ENCODE measurements around the gene VCAM1.

VCAM1 gene

DNA sequence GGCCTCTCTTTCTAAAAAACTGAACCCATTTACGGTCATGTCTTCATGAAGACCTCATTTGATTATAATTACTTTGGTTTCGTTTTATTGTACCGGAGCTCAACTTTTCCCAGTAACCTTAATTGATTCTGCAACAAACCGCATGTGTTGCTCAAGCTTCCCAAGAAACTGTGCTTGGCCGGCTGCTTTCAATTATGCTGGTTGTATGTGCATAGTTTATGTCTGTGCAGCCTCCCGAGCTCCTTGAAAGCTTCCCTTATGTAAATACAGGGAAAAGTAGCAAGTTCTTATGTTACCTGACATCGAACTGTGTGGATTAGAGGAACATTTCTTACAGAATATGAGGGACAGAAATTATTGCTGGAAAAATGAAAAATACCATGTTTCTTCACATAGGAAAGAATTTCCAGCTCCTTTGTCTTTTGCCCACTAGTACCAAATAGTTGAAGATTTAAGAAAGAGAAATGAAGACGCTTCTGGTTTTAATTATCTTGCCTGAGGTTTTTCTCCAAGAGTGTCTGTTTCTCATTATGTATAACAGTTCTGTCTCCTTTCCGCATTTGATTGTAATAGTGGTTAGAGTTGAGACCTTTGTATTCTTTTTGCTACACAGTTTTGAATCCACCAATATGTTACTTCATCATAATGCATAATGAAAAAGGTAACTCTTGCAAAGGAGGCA is 2.1 kb downstream of the VCAM1 start:
- no peak for DNase-seq (ENCODE audit: low read depth in 2 of 2, low spot score in 1 of 2)

DNA sequence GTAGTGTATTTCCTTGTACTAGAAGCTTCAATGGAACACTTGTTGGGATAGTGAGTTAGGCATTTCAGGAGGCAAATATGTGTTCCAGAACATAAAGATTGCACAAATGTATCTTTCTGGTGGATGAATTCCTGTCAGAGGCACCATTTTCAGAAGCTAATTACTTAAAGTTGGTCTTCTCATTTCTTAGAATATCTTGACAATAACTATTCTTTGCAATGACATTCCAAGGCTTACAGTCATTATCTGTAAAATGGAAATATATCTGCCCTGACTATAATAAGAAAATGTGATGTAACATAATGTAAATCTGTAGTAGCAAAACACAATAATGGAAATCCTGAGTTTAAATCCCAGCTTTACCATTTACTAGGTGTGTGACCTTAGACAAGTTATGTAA is 2.7 kb downstream of the VCAM1 start:
- no peak for DNase-seq (ENCODE audit: low read depth in 2 of 2, low spot score in 1 of 2)

DNA sequence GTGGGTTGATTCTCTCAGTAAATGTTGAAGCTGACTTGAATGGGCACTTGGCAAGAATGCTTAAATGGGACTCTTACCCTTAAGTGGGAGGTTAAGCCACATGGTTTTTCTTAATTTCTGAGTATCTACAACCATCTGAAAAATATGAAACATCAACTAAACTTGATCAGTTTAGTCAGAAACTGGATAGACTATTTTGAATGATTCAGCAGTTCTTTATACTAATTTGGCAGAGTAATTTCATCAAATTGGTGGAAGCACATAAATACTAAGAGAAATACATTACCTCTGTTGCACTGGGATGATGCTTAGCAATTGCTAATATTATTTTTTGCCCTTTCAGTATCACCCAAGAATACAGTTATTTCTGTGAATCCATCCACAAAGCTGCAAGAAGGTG is 4.7 kb downstream of the VCAM1 start:
- no peak for DNase-seq (ENCODE audit: low read depth in 2 of 2, low spot score in 1 of 2)

DNA sequence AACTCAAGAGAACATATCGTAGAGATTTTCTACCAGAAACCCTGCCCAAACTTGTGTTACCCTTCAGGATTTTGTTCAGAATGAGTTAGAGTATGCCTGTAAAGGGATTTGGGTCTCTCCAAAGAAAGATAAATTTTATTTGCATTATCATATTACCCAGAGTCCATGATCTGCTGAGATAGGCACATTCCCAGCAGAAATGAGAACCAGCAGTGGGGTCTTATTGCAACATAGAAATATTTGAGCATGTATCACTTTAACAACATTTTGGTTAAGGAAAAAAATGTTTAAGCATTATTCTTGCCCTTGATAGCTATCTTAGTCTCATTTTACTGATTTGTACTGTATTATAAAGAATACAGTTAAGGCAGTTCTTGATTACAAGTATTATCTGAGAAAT is 10.6 kb downstream of the VCAM1 start:
- no peak for DNase-seq (ENCODE audit: low read depth in 2 of 2, low spot score in 1 of 2)

DNA sequence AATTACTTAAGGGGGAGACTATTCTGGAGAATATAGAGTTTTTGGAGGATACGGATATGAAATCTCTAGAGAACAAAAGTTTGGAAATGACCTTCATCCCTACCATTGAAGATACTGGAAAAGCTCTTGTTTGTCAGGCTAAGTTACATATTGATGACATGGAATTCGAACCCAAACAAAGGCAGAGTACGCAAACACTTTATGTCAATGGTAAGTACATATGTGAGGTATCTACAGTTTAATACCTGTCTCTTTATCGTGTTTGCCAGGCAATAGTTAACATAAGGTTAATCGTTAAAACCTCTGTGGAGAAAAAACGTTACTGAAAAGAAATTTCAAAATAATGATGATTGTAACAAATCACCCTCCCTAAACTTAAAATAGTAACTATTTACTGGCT is 11.8 kb downstream of the VCAM1 start:
- no peak for DNase-seq (ENCODE audit: low read depth in 2 of 2, low spot score in 1 of 2)

DNA sequence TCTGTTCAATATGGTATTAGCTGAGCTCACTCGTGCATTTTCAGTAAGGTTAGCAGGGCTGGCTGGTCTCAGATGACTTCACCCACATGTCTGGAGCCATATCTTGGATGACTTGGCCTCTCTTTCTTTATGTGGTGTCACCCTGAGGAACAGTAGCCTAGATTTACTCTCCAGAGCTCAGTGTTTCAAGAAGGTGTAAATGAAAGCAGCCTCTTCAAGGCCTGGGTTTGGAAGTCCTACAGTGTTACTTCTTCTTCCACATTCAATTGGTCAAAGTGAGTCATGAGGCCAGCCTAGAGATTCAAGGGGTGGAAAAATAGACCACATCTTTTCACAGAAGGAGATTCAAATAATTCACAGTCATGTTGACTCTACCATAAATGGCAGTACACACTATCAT is 12.2 kb downstream of the VCAM1 start:
- no peak for DNase-seq (ENCODE audit: low read depth in 2 of 2, low spot score in 1 of 2)

DNA sequence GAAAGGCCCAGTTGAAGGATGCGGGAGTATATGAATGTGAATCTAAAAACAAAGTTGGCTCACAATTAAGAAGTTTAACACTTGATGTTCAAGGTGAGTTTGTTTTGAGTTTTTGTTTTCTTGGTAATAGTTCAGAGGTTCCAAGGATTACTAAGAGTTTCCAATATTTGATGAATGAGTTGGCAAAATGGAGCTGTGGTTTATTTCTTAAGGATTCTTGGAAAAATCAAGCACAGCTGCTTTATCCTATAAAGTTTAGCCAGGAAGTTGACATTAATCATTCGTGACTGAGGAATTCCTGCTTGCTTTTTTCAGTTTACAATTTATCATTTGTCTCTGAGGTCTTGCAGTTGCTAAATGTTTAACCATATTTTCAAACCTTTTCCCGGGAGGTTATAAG is 15.1 kb downstream of the VCAM1 start:
- no peak for DNase-seq (ENCODE audit: low read depth in 2 of 2, low spot score in 1 of 2)

DNA sequence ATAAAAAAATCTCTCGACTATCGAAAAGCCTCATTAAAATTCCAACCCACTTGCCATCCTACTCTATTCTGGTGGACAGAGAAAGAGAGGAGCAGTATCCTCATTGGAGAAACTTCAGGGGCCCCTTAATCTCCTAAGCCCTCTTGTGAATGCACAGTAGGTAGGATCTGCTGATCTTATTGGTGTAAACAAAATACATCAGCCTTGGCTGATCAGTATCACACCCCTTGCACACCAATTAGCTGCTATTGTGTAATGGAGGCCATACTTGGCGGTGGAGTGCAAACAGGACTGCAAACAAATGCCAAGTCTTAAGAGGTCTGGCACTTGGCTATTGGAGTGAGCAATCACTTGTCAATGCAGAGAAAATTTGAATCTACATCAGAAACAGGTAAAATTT is 15.7 kb downstream of the VCAM1 start:
- DNase-seq (ENCODE audit: low read depth in 2 of 2, low spot score in 1 of 2): no peak

DNA sequence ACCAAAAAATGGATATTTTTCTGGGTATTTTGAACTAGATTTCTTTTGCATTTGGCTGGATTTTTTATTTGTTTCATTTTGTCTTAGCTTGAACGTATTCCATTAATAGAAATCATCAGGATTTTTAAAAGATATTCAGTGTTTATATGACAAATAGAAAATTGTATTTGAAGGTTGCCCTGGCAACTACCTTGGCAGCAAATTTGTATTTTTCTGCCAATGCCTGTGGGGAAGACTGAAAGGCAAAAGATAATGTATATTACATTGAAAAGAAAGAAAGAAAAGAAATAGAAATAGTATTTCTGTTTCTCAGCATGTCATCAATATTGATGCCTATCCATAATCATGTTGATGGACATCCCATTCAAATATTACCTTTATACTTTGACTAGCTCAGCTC is 16.8 kb downstream of the VCAM1 start:
- no peak for DNase-seq (ENCODE audit: low read depth in 2 of 2, low spot score in 1 of 2)

DNA sequence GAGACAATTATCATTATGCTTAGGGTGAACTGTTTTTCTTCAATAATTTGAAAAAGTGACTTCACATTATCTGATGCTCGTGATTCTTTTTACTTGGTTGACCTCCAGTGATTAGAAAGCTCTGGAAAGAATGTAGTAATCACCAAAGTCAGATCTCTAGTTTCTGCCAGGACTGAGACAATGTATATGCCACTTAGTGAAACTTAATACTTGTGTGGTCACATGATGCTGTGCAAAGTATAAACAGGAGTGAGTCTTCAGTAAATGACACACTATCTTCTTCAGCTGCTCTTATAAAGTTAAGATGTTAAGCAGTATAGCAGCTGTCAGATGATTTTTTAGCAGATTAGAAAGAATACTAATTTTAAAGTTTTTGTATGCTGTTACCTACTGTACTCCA is 17.2 kb downstream of the VCAM1 start:
- DNase-seq (ENCODE audit: low read depth in 2 of 2, low spot score in 1 of 2): no peak

DNA sequence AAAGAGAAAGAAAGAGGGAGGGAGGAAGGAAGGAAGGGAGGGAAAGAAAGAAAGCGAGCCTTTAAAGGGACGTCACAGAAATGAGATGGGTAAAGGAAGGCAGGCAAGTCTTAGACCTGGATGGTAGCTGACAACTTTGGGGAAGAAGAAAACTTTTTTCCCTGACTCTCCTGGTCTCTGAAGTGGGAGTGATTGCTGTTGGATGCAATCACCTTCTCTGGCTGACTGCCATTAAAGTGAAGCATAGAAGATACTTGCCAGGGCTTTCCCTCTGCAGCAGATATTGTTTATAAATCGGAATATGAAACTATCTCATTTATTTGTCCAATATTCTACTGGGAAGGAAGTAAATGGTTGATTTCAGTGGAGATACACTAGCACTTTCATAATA is 27.0 kb downstream of the VCAM1 start:
- no peak for DNase-seq (ENCODE audit: low read depth in 2 of 2, low spot score in 1 of 2)

DNA sequence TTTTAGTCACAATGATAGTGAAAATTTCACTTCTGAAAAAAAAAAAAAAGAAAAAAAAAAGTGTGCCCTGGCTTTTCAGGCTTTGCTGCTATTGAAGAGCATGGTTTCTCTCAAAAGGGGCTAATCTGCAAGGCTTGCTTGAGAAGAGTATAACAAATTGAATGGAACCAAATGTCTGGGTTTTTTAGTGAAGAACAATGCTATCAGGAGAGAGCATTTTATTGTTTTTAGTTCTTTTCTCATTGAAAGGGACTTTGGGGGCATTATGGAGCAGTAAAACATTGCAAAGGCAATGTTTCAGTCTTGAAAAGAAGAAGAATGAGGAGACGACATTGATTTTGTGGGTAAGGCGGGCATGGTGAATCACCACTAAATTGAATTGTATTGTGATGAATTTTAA is 28.2 kb downstream of the VCAM1 start:
- DNase-seq (ENCODE audit: low read depth in 2 of 2, low spot score in 1 of 2): no peak

DNA sequence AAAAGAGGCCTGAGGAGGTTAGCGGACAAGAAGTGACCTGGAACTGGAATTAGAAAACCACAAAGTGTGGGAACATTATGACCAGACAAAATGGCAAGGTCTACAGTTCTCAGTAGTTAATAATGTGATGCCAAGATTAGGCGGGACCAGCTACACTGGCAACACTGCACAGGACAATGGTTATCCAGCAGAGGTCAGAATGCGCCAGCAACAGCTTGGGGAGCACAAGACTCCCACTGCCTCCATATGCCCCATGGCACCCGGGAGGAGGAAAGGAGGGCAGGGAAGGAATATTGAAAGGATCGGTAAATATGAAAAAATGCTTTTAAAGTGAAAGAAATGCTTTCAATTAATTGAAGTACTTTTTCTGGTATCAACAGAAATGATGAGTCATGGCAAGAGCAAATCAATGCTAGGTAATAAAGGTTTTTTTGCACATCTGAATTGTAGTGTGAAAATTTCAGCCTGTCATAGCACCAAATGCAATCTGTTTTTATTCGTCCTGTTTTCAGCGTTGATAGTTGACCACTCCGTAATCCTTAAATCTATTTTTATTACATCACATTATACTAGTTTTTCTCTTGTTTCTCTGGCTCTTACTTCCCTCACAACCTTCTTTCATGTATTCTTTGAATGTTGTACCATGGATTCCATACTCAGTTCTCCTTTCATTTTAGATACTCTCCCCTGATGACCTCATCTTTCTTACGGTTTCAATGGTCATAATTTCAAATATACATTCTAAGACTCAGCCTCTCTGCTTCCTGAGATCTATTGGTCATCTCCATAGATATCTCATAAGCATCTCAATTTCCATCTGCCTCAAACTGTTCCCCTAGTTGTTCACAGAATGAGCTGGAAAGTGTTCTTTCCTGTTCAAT is 30.7 kb downstream of the VCAM1 start:
- DNase-seq (ENCODE audit: low read depth in 2 of 2, low spot score in 1 of 2): no peak

DNA sequence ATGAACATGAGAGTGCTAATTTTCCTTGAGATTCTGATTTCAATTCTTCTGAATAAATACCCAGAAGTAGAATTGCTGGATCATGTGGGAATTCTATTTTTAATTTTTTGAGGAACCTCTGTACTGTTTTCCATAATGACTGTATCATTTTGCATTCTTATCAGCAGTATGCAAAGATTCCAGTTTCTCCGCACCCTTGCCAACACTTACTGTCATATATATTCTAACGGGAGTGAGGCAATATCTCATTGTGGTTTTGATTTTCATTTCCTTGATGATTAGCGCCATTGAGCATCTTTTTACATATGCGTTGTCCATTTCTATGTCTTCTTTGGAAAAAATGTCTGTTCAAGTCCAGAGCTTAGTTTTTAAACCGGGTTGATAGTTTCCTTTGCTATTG is 33.2 kb downstream of the VCAM1 start:
- no peak for DNase-seq (ENCODE audit: low read depth in 2 of 2, low spot score in 1 of 2)

DNA sequence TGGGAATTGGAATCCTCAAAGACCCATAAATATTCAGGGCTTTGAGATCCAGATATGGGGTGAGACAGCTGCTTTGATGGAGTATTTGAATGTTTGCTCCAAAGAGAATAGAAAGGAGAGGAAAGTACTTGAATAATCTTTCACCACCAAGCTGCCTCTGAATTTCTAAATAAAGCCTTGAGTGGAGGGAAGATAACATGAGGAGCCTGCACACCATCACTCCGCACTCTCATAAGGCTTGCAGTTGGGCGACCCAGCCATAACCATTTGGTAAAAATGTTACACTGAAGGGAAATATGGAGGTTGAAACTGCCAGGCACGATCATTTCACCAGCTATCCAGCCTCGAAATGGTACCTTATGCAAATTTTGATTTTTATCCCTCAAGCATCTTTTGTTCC is 38.4 kb downstream of the VCAM1 start:
- no peak for DNase-seq (ENCODE audit: low read depth in 2 of 2, low spot score in 1 of 2)

DNA sequence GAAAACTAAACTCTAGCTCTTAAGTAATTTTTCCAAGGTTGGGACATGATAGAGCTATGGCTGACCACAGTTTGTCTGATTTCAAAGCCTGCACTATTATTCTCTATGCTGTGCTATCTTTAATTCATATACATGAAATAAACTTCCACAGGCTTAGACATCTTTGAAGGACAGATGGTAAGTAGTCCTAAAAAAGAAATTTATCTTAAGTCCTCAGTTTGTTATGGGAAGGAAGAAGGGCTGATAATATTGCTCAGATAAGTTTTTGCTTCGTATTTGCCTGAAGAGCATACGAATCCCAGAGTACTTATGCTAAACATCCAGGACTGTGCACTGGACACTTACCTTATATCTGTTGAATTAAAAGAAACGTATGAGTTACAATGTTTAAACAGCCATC is 39.6 kb downstream of the VCAM1 start:
- DNase-seq (ENCODE audit: low read depth in 2 of 2, low spot score in 1 of 2): no peak

DNA sequence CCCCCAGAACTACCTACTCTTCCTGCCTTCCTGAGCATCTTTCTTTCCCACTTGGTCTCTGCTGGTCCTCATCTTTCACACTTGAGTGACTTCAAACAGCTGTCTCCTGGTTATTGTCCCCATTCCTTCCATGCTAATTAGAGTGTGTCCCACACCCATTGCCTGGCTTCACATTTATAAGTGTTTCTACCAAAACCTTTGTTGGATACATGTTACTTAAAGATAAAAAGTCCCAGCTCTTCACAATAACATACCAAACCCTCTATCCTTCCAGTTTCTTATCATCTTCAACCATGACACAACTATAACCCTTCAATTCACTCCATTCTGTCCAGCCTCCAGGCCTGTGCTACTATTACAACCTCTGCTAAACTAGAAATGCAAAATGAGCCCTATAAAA is 41.0 kb downstream of the VCAM1 start:
- no peak for DNase-seq (ENCODE audit: low read depth in 2 of 2, low spot score in 1 of 2)

DNA sequence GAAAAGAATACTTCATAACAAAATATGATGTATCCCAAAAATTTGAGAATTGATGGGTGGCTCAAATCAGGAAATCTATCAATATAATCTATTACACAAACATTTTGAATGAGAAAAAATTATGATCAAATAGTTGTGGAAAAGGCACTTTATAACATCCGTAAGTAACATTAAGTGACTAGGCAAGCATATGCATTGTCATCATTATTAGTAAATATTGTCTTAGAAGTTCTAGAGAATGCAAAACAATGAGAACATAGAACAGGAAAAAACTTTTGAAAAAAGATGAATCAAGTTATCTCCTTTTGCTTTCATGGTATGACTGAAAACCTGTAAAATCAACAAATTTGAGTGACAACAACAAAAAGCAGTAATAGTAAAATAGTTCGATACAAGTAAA is 42.9 kb downstream of the VCAM1 start:
- DNase-seq (ENCODE audit: low read depth in 2 of 2, low spot score in 1 of 2): no peak

DNA sequence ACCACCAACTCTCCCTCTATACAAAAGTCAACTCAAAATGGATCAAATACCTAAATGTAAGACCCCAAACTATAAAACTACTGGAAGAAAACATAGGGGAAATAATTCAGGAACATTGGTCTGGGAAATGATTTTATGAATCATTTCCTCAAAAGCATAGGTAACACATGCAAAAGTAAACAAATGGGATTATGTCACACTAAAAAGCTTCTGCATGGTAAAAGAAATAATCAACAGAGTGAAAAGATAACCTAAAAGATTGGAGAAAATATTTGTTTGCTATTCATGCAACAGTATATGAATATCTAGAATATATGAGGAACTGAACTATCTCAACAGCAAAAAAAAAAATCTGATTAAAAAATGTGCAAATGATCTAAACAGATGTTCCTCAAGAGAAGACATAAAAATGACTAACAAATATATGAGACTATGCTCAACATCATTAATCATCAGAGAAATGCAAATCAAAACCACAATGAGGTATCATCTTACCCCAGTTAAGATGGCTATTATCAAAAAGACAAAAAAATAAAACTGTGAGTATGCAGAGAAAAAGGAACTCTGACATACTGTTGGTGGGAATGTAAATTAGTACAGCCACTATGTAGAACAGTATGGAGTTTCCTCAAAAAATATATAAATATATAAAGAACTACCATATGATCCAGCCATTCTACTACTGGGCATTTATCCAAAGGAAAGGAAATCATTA is 47.8 kb downstream of the VCAM1 start:
- no peak for DNase-seq (ENCODE audit: low read depth in 2 of 2, low spot score in 1 of 2)

DNA sequence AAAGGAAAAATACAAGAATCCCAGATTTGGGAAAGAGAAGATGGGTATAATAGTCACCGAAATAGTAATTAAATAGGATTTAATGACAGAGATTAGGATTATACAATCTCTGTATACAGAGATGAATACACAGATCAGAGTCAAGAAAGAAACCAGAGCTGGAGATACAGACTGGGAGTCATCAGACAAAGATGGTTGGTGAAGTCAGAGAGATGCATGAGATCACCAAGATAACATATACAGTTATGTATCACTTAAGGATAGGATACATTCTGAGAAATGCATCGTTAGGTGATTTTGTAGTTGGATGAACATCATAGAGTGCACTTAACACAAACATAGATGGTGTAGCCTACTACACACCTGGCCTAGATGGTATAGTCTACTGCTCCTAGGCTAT is 49.8 kb downstream of the VCAM1 start:
- DNase-seq (ENCODE audit: low read depth in 2 of 2, low spot score in 1 of 2): no peak

DNA sequence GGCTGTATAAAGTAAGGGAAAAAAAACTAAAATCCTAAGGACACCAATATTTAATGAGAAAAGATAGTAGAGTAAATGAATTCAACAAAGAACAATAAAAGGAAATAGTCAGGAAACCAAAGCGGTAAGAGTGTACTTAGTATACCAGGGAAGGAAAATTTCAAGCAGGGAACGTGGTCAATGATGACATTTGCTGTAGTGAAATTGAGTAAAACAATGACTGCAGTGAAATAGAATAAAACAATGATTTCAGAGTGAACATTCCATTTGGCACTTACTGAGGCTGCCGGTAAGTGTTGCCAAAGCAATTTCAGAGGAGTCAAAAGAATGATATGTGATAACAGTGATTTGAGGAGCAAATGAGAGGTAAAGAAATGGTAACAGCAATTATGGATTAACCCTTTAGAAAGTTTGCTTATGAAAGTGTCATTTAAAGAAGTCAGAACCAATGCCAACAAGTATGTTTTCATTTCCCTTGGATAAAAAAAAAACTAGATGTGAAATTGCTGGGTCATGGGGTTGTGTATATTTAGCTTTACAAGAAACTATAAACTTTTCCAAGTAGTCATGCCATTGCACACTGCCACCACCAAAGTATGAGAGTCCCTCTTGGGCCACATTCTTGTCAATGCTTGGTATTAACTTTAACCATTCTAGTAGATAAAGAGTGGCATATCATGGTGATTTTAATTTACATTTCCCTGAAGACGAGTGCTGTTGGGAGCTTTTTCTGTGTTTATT is 50.5 kb downstream of the VCAM1 start:
- no peak for DNase-seq (ENCODE audit: low read depth in 2 of 2, low spot score in 1 of 2)

DNA sequence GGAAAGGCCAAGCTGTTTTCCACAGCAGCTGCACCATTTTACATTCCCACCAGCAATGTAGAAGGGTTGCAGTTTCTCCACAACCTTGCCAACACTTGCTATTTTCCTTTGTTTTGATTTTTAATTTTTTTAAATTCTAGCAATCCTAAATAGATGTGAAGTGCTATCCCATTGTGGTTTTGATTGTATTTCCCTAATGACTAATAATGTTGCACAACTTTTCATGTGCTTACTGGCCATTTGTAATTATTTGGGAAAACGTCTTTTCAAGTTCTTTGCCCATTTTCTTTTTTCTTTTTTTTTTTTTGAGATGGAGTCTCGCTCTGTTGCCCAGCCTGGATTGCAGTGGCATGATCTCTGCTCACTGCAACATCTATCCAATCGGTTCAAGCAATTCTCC is 53.9 kb downstream of the VCAM1 start:
- no peak for DNase-seq (ENCODE audit: low read depth in 2 of 2, low spot score in 1 of 2)
